GM18505 (cell line): ENCODE results near the gene DVL2.
A peak's percentile ranks its signal among the peaks of the same experiment; 100 is the strongest.

Source experiments
- ATAC-seq: cut with Tn5 transposase; IDR thresholded peaks from one replicate; pipeline ENCODE4 v1.9.1; 2021; ENCODE audit not compliant: unreplicated experiment
- POLR2A ChIP-seq: IDR thresholded peaks from 4 replicates; pipeline ENCODE4 v1.6.1; 2011; ENCODE audit warnings: borderline replicate concordance; ENCODE audit not compliant: insufficient read depth, insufficient read length; ENCODE audit errors: extremely low read depth

Gene DVL2

DNA sequence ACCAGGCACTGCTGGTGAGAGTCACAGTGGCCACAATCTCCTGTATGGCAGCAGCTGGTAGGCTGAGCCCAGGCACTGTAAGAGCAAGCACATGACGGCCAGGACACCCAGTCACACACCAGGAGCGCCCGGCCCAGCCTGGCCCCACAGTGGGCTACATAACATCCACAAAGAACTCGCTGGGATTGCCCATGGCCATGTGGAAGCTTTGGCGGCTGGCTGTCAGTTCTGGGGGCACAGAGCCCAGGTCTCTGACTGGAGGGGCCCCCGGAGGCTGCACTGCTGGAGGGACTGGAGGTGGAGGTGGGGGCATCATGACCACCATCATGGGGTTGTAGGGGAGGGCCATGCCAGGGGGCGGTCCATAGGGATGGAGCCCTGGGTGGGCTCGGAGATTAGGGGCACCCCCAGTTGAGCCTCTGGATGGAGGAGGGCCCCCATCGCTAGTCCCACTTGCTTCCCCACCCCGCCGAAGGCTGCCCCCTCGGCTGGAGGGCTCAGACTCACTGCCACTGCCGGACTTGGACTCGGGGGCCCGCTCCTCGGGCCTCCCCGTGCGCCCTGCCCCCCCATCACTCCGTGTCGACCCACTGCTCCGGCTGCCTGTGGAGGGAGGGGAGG, 8.5 kb downstream of the DVL2 start:
- ATAC-seq, result no peak
- no peak for TF ChIP-seq POLR2A

DNA sequence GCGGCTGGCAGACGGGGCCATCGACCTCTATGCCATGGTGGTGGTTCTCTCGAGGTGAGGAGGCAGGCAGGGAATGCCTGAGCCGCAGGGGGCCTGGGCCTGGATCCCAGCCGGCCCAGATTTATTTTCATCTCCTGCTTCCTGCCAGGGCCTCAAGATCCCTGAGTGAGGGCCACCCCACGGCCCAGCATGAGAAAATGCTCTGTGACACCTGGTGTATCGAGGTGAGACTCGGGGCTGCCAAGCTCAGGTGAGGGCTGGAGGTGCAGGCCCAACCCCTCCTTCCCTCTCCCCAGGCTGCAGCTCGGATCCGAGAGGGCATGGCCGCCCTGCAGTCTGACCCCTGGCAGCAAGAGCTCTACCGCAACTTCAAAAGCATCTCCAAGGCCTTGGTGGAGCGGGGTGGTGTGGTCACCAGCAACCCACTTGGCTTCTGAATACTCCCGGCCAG, 9.6 kb downstream of the DVL2 start:
- TF ChIP-seq POLR2A, result no peak
- ATAC-seq, result no peak

DNA sequence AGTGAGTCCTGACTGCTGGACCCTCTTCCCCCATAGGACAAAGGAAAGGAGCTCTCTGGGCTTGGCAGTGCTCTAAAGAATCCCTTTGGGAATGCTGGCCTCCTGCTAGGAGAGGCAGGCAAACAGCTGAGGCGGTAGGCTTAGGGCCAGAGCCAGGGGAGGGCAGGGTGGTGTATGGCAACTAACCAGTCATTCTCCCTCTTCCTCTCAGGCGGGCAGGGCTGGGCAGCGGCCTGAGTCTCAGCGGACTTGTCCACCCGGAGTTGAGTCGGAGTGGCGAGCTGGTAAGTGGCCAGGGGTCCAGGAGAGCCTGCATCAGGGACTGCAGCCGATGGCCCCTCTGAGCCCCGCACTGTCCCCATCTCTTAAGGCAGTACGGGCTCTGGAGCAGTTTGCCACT, 10.2 kb downstream of the DVL2 start:
- ATAC-seq, result no peak
- no peak for TF ChIP-seq POLR2A

DNA sequence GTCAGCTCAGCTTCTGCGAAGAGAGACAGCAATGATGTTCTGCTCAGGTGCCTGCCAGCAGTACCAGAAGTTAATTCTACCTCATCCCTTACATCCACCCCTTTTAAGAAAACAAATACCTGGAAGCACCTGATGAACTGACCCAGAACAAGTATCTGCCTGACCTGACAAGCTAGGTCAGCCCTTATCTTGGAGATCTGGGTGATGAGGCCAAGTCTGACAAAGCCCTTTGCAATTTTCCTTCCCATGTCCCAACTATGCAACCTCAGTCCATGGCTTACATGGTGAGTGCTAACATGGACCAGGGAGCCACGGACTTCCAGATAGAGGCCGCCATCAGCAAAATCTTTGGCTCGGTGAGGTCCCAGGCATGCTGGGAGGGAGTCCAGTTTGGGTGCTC, 10.9 kb downstream of the DVL2 start:
- ATAC-seq, result no peak
- TF ChIP-seq POLR2A, result no peak

DNA sequence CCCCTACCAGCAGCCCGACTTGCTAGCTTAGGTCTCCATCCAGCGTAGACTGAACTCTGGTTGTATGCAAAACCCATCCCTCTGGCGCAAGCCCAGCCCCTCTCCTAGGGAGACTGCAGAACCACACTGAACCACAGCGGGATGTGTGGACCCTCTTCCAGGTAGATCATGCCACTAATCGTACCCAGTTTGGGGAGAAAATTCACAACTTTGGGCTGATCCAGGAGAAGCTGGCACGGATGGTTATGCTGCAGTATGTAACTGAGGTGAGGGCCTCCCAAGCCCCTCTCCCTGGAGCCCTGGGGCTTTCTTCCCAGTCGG, 11.4 kb downstream of the DVL2 start:
- no peak for ATAC-seq
- TF ChIP-seq POLR2A, result no peak

DNA sequence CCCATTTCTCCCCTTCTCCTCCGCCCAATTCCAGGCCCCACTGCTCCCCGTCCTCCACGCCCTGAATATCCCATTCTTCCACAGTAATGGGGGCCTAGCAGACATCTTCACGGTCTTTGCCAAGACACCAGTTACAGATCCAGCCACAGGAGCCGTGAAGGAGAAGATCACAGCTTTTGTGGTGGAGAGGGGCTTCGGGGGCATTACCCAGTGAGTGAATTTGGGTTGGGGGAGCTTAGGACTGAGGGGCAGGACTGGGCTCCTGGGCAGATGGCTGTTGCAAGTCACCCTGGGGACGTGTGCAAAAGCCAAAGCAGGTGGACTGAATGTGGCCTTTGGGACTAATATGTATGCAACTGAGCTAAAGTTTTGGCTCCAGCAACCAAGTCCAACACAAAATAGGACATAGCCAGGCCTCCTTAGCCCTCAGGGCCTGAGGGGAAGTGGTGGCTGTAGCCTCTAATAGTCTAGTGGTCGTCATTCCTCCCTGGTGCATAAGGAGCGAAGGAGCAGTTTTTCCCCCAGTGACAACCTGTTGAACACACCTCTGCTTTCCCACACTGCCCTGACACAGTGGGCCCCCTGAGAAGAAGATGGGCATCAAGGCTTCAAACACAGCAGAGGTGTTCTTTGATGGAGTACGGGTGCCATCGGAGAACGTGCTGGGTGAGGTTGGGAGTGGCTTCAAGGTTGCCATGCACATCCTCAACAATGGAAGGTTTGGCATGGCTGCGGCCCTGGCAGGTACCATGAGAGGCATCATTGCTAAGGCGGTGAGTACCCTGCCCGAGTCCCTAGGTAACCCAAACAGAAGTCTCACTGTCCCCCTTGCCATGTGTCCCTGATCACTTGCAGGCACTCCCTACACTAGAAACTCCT, 12.0 kb downstream of the DVL2 start:
- no peak for ATAC-seq
- TF ChIP-seq POLR2A, result peak; percentile 13

DNA sequence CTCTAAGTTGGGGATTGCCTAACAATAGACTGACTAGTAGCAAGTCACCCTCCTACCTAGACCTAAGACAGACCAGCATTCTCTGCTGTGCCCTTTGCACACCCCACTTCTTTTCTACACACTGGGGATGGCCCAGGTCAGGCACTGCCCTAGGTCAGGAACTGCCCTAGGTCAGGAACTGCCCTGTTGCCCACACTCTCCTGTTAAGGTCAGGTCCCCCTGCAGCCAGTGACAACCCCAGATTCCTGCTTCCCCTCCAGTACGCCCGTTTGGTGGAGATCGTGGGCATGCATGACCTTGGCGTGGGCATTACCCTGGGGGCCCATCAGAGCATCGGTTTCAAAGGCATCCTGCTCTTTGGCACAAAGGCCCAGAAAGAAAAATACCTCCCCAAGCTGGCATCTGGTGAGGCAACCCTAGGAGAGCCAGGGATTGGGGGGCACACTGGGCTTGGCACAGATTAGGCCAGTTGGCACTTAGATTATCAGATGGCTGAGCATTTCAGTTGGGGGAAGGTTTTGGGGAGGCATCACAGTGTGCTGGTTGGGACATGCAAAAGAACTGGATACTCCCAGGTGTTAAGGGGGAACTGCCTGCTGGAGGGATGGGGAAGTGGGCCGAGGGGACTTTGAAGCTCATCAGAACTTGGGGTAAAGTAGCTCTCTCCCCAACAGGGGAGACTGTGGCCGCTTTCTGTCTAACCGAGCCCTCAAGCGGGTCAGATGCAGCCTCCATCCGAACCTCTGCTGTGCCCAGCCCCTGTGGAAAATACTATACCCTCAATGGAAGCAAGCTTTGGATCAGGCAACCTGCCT, 12.8 kb downstream of the DVL2 start:
- ATAC-seq, result no peak
- TF ChIP-seq POLR2A, result peak; percentile 17

DNA sequence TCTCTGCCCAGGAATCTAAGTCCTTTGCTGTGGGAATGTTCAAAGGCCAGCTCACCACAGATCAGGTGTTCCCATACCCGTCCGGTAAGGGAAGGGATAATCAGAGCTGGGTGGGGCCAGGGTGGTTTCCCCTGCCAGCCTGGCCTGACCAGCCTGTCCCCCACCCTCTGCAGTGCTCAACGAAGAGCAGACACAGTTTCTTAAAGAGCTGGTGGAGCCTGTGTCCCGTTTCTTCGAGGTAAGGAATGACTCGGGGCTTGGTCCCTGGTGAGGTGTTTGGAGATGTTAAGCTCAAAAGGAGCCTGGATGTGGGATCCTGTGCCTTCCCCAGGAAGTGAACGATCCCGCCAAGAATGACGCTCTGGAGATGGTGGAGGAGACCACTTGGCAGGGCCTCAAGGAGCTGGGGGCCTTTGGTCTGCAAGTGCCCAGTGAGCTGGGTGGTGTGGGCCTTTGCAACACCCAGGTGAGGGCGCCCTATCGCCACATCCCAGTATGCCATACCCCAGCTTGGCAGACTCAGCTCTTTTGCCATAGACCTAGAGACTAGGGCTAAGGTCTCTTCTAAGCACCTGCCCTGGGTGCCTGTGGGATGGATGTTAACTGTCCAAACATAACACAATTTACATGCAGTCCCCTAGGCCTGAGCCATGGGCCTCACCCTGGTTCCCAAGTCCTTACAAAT, 13.6 kb downstream of the DVL2 start:
- TF ChIP-seq POLR2A, result peak; percentile 15
- no peak for ATAC-seq

DNA sequence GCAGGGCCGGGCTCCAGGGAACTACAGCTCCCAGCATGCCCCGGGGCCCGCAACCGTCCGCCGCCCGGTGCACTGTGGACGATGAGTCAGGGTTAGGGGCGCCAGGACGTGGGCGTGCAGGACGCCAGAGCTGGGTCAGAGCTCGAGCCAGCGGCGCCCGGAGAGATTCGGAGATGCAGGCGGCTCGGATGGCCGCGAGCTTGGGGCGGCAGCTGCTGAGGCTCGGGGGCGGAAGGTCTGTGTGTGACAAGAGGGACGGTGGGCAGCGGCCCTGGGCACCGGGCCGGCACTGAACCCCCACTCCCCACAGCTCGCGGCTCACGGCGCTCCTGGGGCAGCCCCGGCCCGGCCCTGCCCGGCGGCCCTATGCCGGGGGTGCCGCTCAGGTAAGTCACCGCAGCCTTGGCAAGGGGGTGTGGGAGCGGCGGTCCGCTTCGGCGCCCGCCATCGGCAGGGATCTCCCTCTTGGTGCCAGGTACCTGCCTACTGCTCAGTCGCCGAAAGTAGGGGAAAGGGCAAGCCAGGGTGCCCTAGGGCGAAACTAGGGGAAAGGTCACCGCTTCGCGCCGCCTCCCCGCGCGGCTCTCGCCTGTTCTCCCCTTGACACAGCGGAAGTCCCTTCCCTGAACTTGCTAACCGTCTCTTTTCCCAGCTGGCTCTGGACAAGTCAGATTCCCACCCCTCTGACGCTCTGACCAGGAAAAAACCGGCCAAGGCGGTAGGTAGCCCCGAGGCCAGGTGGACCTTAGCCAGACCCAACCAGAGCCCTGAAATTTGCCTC, 14.3 kb downstream of the DVL2 start, which contains the start of the genes ACADVL and DLG4:
Gene ACADVL, plus strand, starts transcription at position 127 of the 781 bp plus-strand sequence. Its CDS starts 47 bp downstream, at position 174.
Gene DLG4, minus strand, starts transcription at position 25 of the 781 bp plus-strand sequence.
- ATAC-seq, result no peak
- TF ChIP-seq POLR2A, result peak; percentile 68

DNA sequence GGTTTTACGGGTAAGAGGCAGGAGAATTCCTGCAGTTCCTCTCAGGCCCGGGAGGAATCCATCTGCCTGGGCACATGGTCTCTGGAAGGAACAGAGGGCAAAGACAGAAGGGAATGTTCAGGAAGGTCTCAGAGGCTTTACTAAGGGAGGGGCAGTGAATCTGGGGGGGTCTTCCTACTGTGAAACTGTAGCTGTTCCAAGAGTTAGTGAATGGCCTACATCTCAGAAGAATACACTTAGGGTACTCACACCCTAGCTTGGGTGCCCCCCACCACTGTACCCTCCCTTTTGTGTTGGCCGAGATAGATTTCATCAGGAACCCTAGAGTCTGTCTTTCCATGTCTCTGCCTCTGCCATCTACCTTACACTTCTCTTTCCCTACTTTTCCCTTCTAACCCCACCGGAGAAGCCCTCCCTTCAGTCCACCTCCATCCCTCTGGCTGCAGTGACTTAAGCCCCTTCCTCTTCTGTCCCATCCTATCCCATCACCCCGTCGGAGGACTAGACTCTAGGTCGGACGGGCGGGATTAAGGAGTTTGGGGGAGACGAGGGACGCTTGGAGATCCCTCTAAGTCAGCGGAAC, 15.0 kb downstream of the DVL2 start:
- no peak for ATAC-seq
- no peak for TF ChIP-seq POLR2A

DNA sequence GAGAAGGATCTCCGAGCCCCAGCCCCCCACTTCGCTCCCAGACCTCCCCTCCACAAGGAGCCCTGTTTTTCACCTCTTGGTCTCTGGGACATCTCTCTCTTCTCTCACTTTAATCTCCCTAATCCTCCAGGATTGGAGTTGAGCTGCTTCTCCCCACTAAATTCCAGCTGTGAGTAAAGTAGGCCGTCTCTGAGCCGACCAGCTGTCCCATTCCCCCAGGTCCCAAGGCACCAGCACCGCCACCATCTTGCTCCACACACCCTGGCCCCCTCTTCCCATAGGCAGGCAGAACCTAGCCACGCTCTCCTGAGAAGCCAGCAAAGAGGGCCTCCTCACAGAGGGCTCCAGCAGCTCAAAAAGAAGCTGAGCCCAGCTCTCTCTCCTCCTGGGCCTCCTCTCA, 15.6 kb downstream of the DVL2 start:
- ATAC-seq, result no peak
- no peak for TF ChIP-seq POLR2A

DNA sequence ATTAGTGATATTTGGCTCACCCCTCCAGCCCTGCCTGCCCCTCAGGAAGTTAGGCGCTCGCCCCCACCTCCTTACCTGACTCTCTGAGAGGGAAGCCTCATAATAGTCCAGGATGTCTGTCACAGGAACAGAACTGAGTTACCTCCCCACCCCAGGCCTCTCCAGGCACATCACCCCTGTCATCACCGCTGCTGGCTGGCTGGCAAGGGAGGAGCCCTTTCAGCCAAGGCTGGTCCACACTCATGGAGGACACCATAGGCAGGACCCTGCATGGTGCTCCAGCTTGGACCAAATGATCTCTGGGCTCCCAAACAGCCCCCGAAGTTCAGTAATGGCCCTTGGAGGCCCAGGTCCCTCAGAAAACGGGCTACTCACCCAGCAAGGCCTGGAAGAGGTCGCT, 16.2 kb downstream of the DVL2 start:
- no peak for TF ChIP-seq POLR2A
- ATAC-seq, result no peak
